ENCODE results near the gene ZFAND6. TPM values are rescaled to one million over a fixed set of nuclear protein-coding genes. Genes with fewer than 3 reads are reported as not detected.

Gene ZFAND6
- total and polyA plus RNA-seq, 10 of the 15 experiments (the other 5 are each of a cell fraction or from before 2014, with no cell fraction given): 78.9 to 179 (median 135) TPM

DNA sequence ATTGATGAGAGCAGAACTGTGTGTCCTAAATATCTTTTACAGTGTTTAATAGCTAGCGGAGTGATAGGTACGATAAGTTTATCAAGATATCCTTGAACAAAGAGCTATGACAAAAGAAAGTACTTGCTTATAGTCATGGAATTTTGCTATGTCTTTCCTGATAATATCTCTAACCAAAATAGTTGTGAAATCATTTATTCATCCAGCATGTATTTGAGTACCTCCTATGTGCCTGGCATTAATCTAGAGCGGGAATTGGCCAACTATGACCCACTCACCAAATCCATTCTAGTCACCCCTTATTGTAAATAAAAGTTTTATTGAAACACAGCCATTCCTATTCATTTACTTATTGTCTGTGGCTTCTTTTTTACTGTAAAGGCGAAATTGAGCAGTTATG, 46.6 kb downstream of the ZFAND6 start (continued):
- TF ChIP-seq, protein P1, sequence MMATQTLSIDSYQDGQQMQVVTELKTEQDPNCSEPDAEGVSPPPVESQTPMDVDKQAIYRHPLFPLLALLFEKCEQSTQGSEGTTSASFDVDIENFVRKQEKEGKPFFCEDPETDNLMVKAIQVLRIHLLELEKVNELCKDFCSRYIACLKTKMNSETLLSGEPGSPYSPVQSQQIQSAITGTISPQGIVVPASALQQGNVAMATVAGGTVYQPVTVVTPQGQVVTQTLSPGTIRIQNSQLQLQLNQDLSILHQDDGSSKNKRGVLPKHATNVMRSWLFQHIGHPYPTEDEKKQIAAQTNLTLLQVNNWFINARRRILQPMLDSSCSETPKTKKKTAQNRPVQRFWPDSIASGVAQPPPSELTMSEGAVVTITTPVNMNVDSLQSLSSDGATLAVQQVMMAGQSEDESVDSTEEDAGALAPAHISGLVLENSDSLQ (IDR thresholded peaks at IDR 0.05): no peak
- TF ChIP-seq FOS (IDR thresholded peaks at IDR 0.05; ENCODE audit: borderline replicate concordance, extremely low read depth, insufficient read length): no peak

DNA sequence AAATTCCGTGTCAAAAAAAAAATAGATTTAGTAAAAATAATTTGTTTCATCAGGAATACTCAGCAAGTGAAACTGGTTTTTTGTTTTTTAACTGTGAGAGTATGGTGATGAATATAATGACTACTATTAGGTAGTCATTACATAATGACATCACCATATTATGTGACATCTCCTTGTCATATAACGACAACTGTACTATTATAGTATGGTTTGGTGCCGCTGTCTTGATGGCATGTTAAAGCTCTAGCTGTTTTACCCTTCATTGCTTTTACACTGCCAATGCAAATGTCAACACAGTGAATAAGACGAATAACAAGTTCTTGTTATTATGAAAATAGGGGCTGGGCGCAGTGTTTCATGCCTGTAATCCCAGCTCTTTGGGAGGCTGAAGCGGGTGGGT, 47.7 kb downstream of the ZFAND6 start:
- no peak for ATAC-seq
- CTCF ChIA-PET: no interaction called here
- POLR2A ChIA-PET: no interaction called here
- H3K4me3 ChIP-seq: no peak overlapping the region
- WGBS (ENCODE audit: insufficient coverage, insufficient replicate concordance, low lambda C conversion rate, missing lambda C conversion rate): 91% methylated on average over 6 of the region's 6 CpGs
- FAIRE-seq: no peak
- no peak overlapping the region for H2AFZ ChIP-seq (ENCODE audit: control insufficient read depth, low read depth, low read length)
- BruUV-seq (replicated peaks): no TSS peak
- RAD21 ChIA-PET (ENCODE audit: unreplicated experiment): no interaction called here
- TF ChIP-seq RFX5 (IDR thresholded peaks at IDR 0.05; ENCODE audit: low read depth, low read length) (no peak), CREM (IDR thresholded peaks at IDR 0.05; ENCODE audit: low read depth) (no peak), NFYA (IDR thresholded peaks at IDR 0.05; ENCODE audit: borderline replicate concordance, low read depth, low read length) (no peak), CBX3 (IDR thresholded peaks at IDR 0.05; ENCODE audit: borderline replicate concordance, low read depth) (no peak)
- TF ChIP-seq, protein P2, sequence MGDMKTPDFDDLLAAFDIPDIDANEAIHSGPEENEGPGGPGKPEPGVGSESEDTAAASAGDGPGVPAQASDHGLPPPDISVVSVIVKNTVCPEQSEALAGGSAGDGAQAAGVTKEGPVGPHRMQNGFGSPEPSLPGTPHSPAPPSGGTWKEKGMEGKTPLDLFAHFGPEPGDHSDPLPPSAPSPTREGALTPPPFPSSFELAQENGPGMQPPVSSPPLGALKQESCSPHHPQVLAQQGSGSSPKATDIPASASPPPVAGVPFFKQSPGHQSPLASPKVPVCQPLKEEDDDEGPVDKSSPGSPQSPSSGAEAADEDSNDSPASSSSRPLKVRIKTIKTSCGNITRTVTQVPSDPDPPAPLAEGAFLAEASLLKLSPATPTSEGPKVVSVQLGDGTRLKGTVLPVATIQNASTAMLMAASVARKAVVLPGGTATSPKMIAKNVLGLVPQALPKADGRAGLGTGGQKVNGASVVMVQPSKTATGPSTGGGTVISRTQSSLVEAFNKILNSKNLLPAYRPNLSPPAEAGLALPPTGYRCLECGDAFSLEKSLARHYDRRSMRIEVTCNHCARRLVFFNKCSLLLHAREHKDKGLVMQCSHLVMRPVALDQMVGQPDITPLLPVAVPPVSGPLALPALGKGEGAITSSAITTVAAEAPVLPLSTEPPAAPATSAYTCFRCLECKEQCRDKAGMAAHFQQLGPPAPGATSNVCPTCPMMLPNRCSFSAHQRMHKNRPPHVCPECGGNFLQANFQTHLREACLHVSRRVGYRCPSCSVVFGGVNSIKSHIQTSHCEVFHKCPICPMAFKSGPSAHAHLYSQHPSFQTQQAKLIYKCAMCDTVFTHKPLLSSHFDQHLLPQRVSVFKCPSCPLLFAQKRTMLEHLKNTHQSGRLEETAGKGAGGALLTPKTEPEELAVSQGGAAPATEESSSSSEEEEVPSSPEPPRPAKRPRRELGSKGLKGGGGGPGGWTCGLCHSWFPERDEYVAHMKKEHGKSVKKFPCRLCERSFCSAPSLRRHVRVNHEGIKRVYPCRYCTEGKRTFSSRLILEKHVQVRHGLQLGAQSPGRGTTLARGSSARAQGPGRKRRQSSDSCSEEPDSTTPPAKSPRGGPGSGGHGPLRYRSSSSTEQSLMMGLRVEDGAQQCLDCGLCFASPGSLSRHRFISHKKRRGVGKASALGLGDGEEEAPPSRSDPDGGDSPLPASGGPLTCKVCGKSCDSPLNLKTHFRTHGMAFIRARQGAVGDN (IDR thresholded peaks at IDR 0.05): no peak
- DNase-seq (ENCODE audit: low read depth, low spot score): no peak
- H3K36me3 ChIP-seq (ENCODE audit: control insufficient read depth in 2 of 2, insufficient read depth in 2 of 2, low read length in 1 of 2): peaks cover 0 to 19% of the 10 kb centered on the region in 2 experiments; a peak in 3 of 4 replicates
- no peak overlapping the region for H3K9ac ChIP-seq (ENCODE audit: control insufficient read depth, insufficient read depth, low read length)
- H3K9me3 ChIP-seq (replicated peaks; ENCODE audit: control insufficient read depth, insufficient read depth, low read length): no peaks in the 10 kb centered on the region
- no peaks in the 10 kb centered on the region for H4K20me1 ChIP-seq (ENCODE audit: control insufficient read depth, insufficient read depth)
- H3K4me1 ChIP-seq (ENCODE audit: control insufficient read depth, insufficient read depth, low read length): no peaks in the 10 kb centered on the region; the same call in 1 of the 2 replicates
- in situ Hi-C loops (cut with MboI): no loop called here
- H3K27me3 ChIP-seq (replicated peaks in 1 of 2; ENCODE audit: control insufficient read depth in 2 of 2, insufficient read depth in 2 of 2, low read length in 1 of 2): no peaks in the 10 kb centered on the region
- H3K4me2 ChIP-seq (ENCODE audit: control insufficient read depth, insufficient read depth): no peak overlapping the region
- no peak overlapping the region for H3K27ac ChIP-seq (ENCODE audit: control insufficient read depth, insufficient read depth)
- peaks cover 47% of the 10 kb centered on the region for H3K79me2 ChIP-seq (ENCODE audit: control insufficient read depth, insufficient read depth, low read length)
- SMC1A ChIA-PET (ENCODE audit: uncharacterized antibody, unreplicated experiment): interaction anchor here (1.5 kb wide), 1 partner anchor 85 kb away, joined by 4 read pairs; no protein-coding TSS in a partner anchor
- intact Hi-C loops (cut with micrococcal nuclease; ENCODE audit: unreplicated experiment): no loop called here

Data from GM12878 (cell line).